Type B pancreatic cell (in vitro differentiated cells): Measurements from ENCODE around the gene SPINK8. TPM values are rescaled to one million over a fixed set of nuclear protein-coding genes. Genes with fewer than 3 reads are reported as not detected.
"Not testable (repeated sequence)": the region's sequence is repeated elsewhere in the genome, so short reads cannot be mapped to it uniquely, and the experiment has no call there.

ENCODE experiments used
- DNase-seq: peaks from one replicate; pipeline ENCODE4 v3.0.0; 2021; ENCODE audit warnings: mixed read lengths; ENCODE audit not compliant: unreplicated experiment; ENCODE audit errors: extremely low spot score
- H3K27ac Mint-ChIP-seq: 2 replicates; pipeline ENCODE4 v1.8.0; 2021; ENCODE audit warnings: mild to moderate bottlenecking, mixed read lengths
- H3K27me3 Mint-ChIP-seq: 2 replicates; pipeline ENCODE4 v1.8.0; 2021; ENCODE audit warnings: mixed read lengths
- H3K36me3 Mint-ChIP-seq: 2 replicates; pipeline ENCODE4 v1.8.0; 2021; ENCODE audit warnings: mixed read lengths
- H3K4me1 Mint-ChIP-seq: one replicate; pipeline ENCODE4 v1.8.0; 2021; ENCODE audit warnings: mixed read lengths; ENCODE audit not compliant: unreplicated experiment
- H3K4me3 Mint-ChIP-seq: 2 replicates; pipeline ENCODE4 v1.8.0; 2021; ENCODE audit warnings: mild to moderate bottlenecking, mixed read lengths
- H3K9me3 Mint-ChIP-seq: 2 replicates; pipeline ENCODE4 v1.8.0; 2021; ENCODE audit warnings: mixed read lengths
- CTCF ChIP-seq: fragments of 200-600 bp; sonication (generic); conservative IDR thresholded peaks from 2 replicates; pipeline ENCODE4 v1.5.0; 2021; ENCODE audit warnings: antibody characterized with exemption, mild to moderate bottlenecking
- total RNA-seq: library from RNA; stranded (reverse); gene quantifications from 2 replicates; pipeline ENCODE4 v1.2.1, GENCODE V29; 2021; ENCODE audit warnings: low replicate concordance

SPINK8 gene
- total RNA-seq, 1 donor from 2014 or later: not detected

GRCh38 chr3:48275287-48276027 lies 58.0 kb downstream of the SPINK8 start:
- TF ChIP-seq CTCF: no peak
- Mint-ChIP-seq H3K27me3 (no peaks in the 10 kb centered on the region), H3K27ac (peak overlapping the region; percentile 33), H3K4me1 (peaks cover 8% of the 10 kb centered on the region), H3K36me3 (peaks cover 6% of the 10 kb centered on the region), H3K9me3 (no peaks in the 10 kb centered on the region), H3K4me3 (no peak overlapping the region)
- no peak for DNase-seq

GRCh38 chr3:48274452-48274851 lies 59.0 kb downstream of the SPINK8 start:
- Mint-ChIP-seq H3K9me3 (no peaks in the 10 kb centered on the region), H3K27me3 (no peaks in the 10 kb centered on the region), H3K36me3 (peaks cover 15% of the 10 kb centered on the region), H3K4me1 (peaks cover 15% of the 10 kb centered on the region), H3K4me3 (no peak overlapping the region), H3K27ac (no peak overlapping the region)
- DNase-seq: no peak
- TF ChIP-seq CTCF: no peak

GRCh38 chr3:48273594-48274211 lies 59.8 kb downstream of the SPINK8 start:
- H3K27me3 Mint-ChIP-seq: no peaks in the 10 kb centered on the region
- H3K36me3 Mint-ChIP-seq: peaks cover 19% of the 10 kb centered on the region
- no peaks in the 10 kb centered on the region for H3K9me3 Mint-ChIP-seq
- H3K27ac Mint-ChIP-seq: peak overlapping the region; percentile 78
- H3K4me3 Mint-ChIP-seq: peak overlapping the region; percentile 41
- H3K4me1 Mint-ChIP-seq: peaks cover 22% of the 10 kb centered on the region
- peak; percentile 86 for TF ChIP-seq CTCF
- no peak for DNase-seq

- DNase-seq: no peak
- no peak for TF ChIP-seq CTCF
- Mint-ChIP-seq H3K4me1 (peaks cover 30% of the 10 kb centered on the region), H3K27ac (peak overlapping the region; percentile 59), H3K27me3 (no peaks in the 10 kb centered on the region), H3K9me3 (no peaks in the 10 kb centered on the region), H3K4me3 (no peak overlapping the region), H3K36me3 (peaks cover 28% of the 10 kb centered on the region)
These were observed 61.5 kb downstream of the SPINK8 start for GRCh38 chr3:48271763-48272498.

GRCh38 chr3:48271223-48271622 lies 62.2 kb downstream of the SPINK8 start:
- peaks cover 29% of the 10 kb centered on the region for H3K36me3 Mint-ChIP-seq
- H3K4me3 Mint-ChIP-seq, DNase-seq, H3K27me3 Mint-ChIP-seq, H3K27ac Mint-ChIP-seq, H3K9me3 Mint-ChIP-seq: not testable (repeated sequence)
- H3K4me1 Mint-ChIP-seq: peaks cover 30% of the 10 kb centered on the region

- H3K27me3 Mint-ChIP-seq: no peaks in the 10 kb centered on the region
- peak overlapping the region; percentile 99 for H3K27ac Mint-ChIP-seq
- peaks cover 30% of the 10 kb centered on the region for H3K4me1 Mint-ChIP-seq
- TF ChIP-seq CTCF: no peak
- H3K9me3 Mint-ChIP-seq: no peaks in the 10 kb centered on the region
- peak overlapping the region; percentile 37 for H3K4me3 Mint-ChIP-seq
- H3K36me3 Mint-ChIP-seq: peaks cover 32% of the 10 kb centered on the region
- DNase-seq: no peak
These were observed 63.2 kb downstream of the SPINK8 start for GRCh38 chr3:48270306-48270705.
